Heart left ventricle (tissue), 16 donors: ENCODE data around the gene KCTD2. TPM values are rescaled to one million over a fixed set of nuclear protein-coding genes. Genes with fewer than 3 reads are reported as not detected.

ENCODE experiments used
- ATAC-seq, 4 donors: fragments of 200-7000 bp; cut with Tn5 transposase; one replicate each; pipeline ENCODE4 v1.9.1; 2020 to 2022; ENCODE audit warnings: moderate library complexity in 4 of 4, mild to moderate bottlenecking in 3 of 4, moderate number of reproducible peaks in 1 of 4
- DNase-seq, 5 donors: peaks; one replicate each; pipeline ENCODE4 v3.0.0-alpha.2; 2020
- H3K27ac ChIP-seq, 12 donors: fragments of 200-600 bp; sonication (generic) in 4 of 12; one replicate each; pipeline versions ENCODE4 v1.5.0 to v1.8.0; 2016 to 2022; ENCODE audit warnings: mild to moderate bottlenecking in 2 of 12
- H3K27me3 ChIP-seq, 9 donors: fragments of 200-600 bp; sonication (generic) in 2 of 9; one replicate each; pipeline versions ENCODE4 v1.5.1 to v1.8.0; 2016 to 2022; ENCODE audit warnings: mild to moderate bottlenecking in 3 of 9
- H3K36me3 ChIP-seq, 9 donors: fragments of 200-600 bp; sonication (generic) in 2 of 9; one replicate each; pipeline versions ENCODE4 v1.5.0 to v1.8.0; 2018 to 2022; ENCODE audit warnings: mild to moderate bottlenecking in 2 of 9
- H3K4me1 ChIP-seq, 12 donors: fragments of 200-600 bp; sonication (generic) in 4 of 12; one replicate each; pipeline versions ENCODE4 v1.5.0 to v1.8.0; 2016 to 2022; ENCODE audit warnings: mild to moderate bottlenecking in 3 of 12
- H3K4me3 ChIP-seq, 12 donors: fragments of 200-600 bp; sonication (generic) in 4 of 12; one replicate each; pipeline versions ENCODE4 v1.5.0 to v1.8.0; 2017 to 2022; ENCODE audit warnings: mild to moderate bottlenecking in 9 of 12, moderate library complexity in 4 of 12
- H3K9me3 ChIP-seq, 12 donors: fragments of 200-600 bp; sonication (generic) in 4 of 12; one replicate each; pipeline versions ENCODE4 v1.5.0 to v1.8.0; 2016 to 2022; ENCODE audit warnings: mild to moderate bottlenecking in 1 of 12
- POLR2A ChIP-seq, 2 donors: fragments of 450-650 bp; IDR thresholded peaks; one replicate each; pipeline ENCODE4 v1.6.1; 2017; ENCODE audit warnings: antibody characterized with exemption in 2 of 2, mild to moderate bottlenecking in 2 of 2, moderate library complexity in 2 of 2
- WGBS, 4 donors: extraction: QIAGEN DNeasy Blood & Tissue Kit in 2 of 4; methylation state at CpG; one replicate each; pipeline versions ENCODE4 v1.1.5 to v1.1.7; 2013 to 2018; 5-methylcytosine and 5-hydroxymethylcytosine counted together
- intact Hi-C, 10 donors: fragments of 100-400 bp; cut with DNase I; formaldehyde crosslinking; loops; one replicate each; pipeline versions ENCODE4 v1.11.1 to v1.14.2; 2022
- polyA plus RNA-seq, 2 donors: library from polyadenylated mRNA; stranded (reverse); fragments of 200-250 nt; gene quantifications; one replicate each; pipeline ENCODE4 v1.2.3, GENCODE V29; 2013
- total RNA-seq, 9 donors: library from RNA; depleted of rRNA in 2 of 9; stranded (reverse); fragments of >200 nt in 2 of 9; fragmentation: NEBNext Ultra II Directional in 3 of 9; extraction: Animal tissue kit (Norgen Biotek cat#: 25700) in 3 of 9; gene quantifications; one replicate each; pipeline versions ENCODE4 v1.1.0 to v1.2.4, GENCODE V29; 2016 to 2023
- TF ChIP-seq, protein P1 (sequence below), 12 donors: fragments of 200-600 bp; sonication (generic) in 4 of 12; IDR thresholded peaks; one replicate each; pipeline versions ENCODE4 v1.5.0 to v1.8.0; 2018 to 2022; ENCODE audit warnings: antibody characterized with exemption in 12 of 12, mild to moderate bottlenecking in 5 of 12
- donor health status: ischemic (EF 13 %, LVEDD 7.1; RV severe dilation, severe dysfunction).
- donor health status: healthy with polysubstance abuse.
- donor health status: DM: no; HTN: yes; CAD: no.
- donor health status: DM: no; HTN: no; CAD: no.
- donor health status: ischemic (EF 25% LVEDD 6.9; RV normal size, moderate dysfunction).
- donor health status: ischemic (EF 25% LVEDD 5.7; RV mildly dilated, moderate dysfunction).
- donor health status: healthy.
- donor health status: DM: yes; HTN: yes; CAD: no.
- donor health status: ischemic (EF 35%, LVEDD 5.7; RV mildly dilated, moderate dysfunction).
- donor health status: nonischemic (EF 11% LVEDD 7.7; RV severe dilation, severe dysfunction).
- donor health status: DM: yes; HTN: yes; CAD: no.
- donor health status: PGD.
- donor health status: ischemic (EF 29% LVEDD 5.4; RV normal size, mild dysfunction).
- donor health status: nonischemic (EF 23%, LVEDD 6.1; RV moderate dilation, normal function).

KCTD2 gene
- total and polyA plus RNA-seq, 11 donors = 15.7 to 38.7 (median 31.5) TPM

DNA sequence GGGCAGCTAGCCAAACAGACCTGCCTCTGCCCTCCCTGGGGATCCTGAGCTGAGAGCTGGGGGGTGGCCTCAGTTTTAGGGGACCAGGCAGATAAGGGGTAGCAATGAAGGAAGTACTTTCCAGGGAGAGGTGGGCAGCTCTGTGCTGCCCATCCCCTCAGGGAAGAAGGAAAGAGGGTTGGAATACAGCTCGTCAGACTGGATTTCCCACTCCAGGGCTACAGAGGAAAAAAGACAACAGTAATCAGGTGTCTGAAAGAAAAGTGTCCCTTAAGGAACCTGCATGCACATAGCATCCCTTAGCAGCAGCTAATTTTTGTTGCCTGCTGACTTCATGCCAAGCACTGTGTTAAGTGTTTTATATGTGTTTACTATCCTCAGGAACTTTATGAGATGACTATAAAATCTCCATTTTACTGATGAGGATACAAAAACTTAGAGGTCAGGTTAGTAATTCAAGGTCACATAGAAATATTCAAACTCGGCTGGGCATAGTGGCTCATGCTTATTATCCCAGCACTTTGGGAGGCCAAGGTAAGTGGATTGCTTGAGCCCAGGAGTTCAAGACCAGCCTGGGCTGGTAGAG, 37.8 kb upstream of the KCTD2 start:
- Histone ChIP-seq H3K4me3 (no peak overlapping the region), H3K36me3 (peaks cover 0 to 23% (median 7%) of the 10 kb centered on the region in 9 donors), H3K9me3 (no peaks in the 10 kb centered on the region), H3K27ac (no peak overlapping the region), H3K27me3 (no peaks in the 10 kb centered on the region), H3K4me1 (peaks cover 0 to 31% (median 22%) of the 10 kb centered on the region in 12 donors)
- TF ChIP-seq POLR2A (IDR thresholded peaks at IDR 0.05) = no peak
- TF ChIP-seq, protein P1, sequence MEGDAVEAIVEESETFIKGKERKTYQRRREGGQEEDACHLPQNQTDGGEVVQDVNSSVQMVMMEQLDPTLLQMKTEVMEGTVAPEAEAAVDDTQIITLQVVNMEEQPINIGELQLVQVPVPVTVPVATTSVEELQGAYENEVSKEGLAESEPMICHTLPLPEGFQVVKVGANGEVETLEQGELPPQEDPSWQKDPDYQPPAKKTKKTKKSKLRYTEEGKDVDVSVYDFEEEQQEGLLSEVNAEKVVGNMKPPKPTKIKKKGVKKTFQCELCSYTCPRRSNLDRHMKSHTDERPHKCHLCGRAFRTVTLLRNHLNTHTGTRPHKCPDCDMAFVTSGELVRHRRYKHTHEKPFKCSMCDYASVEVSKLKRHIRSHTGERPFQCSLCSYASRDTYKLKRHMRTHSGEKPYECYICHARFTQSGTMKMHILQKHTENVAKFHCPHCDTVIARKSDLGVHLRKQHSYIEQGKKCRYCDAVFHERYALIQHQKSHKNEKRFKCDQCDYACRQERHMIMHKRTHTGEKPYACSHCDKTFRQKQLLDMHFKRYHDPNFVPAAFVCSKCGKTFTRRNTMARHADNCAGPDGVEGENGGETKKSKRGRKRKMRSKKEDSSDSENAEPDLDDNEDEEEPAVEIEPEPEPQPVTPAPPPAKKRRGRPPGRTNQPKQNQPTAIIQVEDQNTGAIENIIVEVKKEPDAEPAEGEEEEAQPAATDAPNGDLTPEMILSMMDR (IDR thresholded peaks at IDR 0.05) = no peak
- 71 to 84% (median 82%) methylated on average over 2 of the region's 2 CpGs for WGBS, 4 donors
- ATAC-seq = no peak
- no peak for DNase-seq
- intact Hi-C loops = loop anchor here in 1 of 10 donors (5.0 kb wide), 1 partner anchor 42 kb away; no protein-coding TSS in a partner anchor

DNA sequence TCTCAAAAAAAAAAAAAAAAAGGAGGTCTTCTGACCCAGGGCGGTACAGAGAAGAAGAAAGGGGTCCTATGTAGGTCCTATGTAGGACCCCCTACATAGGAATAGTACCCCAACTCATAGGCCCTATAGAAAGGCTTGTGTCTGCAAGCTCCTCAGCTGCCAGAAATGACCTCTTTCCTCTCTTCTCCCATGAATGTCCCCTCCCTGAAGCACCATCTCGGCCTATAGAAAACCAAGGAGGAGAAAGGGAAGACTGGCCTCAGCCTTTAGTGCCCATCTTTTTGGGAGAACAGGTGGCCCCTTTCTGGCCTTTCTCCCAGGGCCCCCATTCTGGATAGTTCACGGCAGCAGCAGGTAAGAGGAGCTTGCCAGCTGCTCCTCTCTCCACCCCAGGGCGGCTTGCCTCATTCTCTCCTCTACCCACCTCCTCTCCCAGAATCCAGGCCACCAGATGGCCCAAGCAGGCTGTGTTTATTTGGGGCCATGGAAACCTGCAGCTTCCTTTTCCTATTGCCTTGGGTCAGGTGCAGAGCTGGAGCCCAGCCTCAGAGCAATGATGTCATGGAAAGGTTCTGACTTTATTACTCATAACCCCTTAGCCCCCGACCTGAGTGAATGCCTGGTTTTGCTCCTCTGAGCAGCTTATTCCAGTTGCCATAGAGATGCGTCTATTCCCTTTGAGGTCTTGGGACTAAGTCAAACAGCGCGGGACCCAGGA, 36.2 kb upstream of the KCTD2 start:
- H3K36me3 ChIP-seq = peaks cover 0 to 7% (median 0%) of the 10 kb centered on the region in 9 donors
- H3K27me3 ChIP-seq = no peaks in the 10 kb centered on the region
- peak; percentile 66 to 84 (median 76) for ATAC-seq
- WGBS, 4 donors = 53 to 63% (median 56%) methylated on average over 8 of the region's 8 CpGs
- no peak for TF ChIP-seq POLR2A (IDR thresholded peaks at IDR 0.05)
- TF ChIP-seq, protein P1 (IDR thresholded peaks at IDR 0.05) = peak in 1 of 12 donors; percentile 8
- no peaks in the 10 kb centered on the region for H3K9me3 ChIP-seq
- H3K4me3 ChIP-seq = peak overlapping the region in 7 of 12 donors; percentile 78 to 94 (median 87)
- H3K27ac ChIP-seq = peak overlapping the region; percentile 52 to 96 (median 90)
- DNase-seq = peak in 4 of 5 donors; percentile 64 to 85 (median 70)
- peaks cover 0 to 34% (median 22%) of the 10 kb centered on the region in 12 donors for H3K4me1 ChIP-seq
- intact Hi-C loops = loop anchor here in 6 of 10 donors (2.0 to 5.0 kb wide), 3 partner anchors 18 to 49 kb away; no protein-coding TSS in a partner anchor

DNA sequence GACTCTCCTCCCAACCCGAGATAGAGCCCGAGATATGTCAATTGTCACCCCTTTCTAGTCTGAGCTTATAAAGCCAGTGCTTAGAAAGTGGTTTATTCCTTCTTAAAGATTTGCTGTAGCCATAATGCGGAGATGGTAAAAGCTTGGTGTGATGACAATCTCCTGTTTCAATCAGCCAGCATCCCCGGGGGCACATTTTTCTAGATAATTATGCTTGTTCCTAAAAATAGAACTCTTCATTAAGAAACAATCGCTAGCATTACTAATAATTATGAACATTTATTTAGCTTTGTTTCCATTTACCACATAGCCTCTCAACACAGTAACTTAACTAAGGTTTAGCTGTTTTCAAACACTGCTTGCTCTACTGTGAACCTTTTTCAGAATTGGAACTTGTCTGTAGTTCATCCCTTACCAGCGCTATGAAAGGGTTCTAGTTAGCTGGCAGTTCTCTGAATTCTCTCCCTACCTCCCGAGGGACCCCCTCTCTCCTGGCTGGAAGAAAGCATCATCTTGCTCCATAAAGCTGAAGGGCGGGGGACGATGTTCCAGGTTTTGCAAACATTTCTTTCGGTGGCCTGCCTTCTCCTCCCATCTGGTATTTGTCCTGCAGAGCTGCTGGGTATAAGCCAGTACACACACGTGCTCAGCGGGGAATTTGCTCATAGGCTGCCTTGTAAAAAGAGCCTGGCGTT, 35.5 kb upstream of the KCTD2 start:
- Histone ChIP-seq H3K4me1 (peaks cover 0 to 34% (median 22%) of the 10 kb centered on the region in 12 donors), H3K27me3 (no peaks in the 10 kb centered on the region), H3K36me3 (peaks cover 0 to 10% (median 3%) of the 10 kb centered on the region in 9 donors), H3K9me3 (no peaks in the 10 kb centered on the region), H3K4me3 (peak overlapping the region in 11 of 12 donors; percentile 68 to 96 (median 91)), H3K27ac (peak overlapping the region; percentile 52 to 96 (median 90))
- intact Hi-C loops = loop anchor here in 9 of 10 donors (1.0 to 5.0 kb wide), 10 partner anchors 19 to 50 kb away; partner anchors contain the start of gene CDR2L (in 1 of the 9)
- peak in 4 of 5 donors; percentile 63 to 76 (median 67) for DNase-seq
- peak; percentile 61 to 85 (median 82) for ATAC-seq
- no peak for TF ChIP-seq POLR2A (IDR thresholded peaks at IDR 0.05)
- TF ChIP-seq, protein P1 (IDR thresholded peaks at IDR 0.05) = no peak
- 26 to 38% (median 33%) methylated on average over 13 of the region's 13 CpGs for WGBS, 4 donors
